Mammary epithelial cell (primary cell): ENCODE measurements around the gene NEK10.

Source experiments
- CTCF ChIP-seq, 2 donors: IDR thresholded peaks in 1 of 2; conservative IDR thresholded peaks in 1 of 2; 2 replicates each; pipeline ENCODE4 v1.5.1; 2011 to 2012; ENCODE audit warnings: inconsistent platforms in 2 of 2, low read length in 2 of 2, mild to moderate bottlenecking in 2 of 2, control low read depth in 1 of 2, low read depth in 1 of 2; ENCODE audit not compliant: insufficient read depth in 1 of 2; ENCODE audit errors: extremely low read depth in 1 of 2
- EZH2 ChIP-seq: IDR thresholded peaks from 2 replicates; pipeline ENCODE4 v1.6.1; 2012; ENCODE audit warnings: low read length, inconsistent platforms, borderline replicate concordance

GRCh38 chr3:27392950-27393679 lies 23.9 kb upstream of the NEK10 start:
- TF ChIP-seq CTCF (conservative IDR thresholded peaks at IDR 0.05 in 1 of 2, IDR thresholded peaks at IDR 0.05 in 1 of 2; ENCODE audit: extremely low read depth in 1 of 2, insufficient read depth in 1 of 2, low read depth in 1 of 2, low read length in 2 of 2) = no peak
- TF ChIP-seq EZH2 = no peak
